GM20431 (cell line): ENCODE data around the gene HERPUD1.
"Not testable (repeated sequence)": the region's sequence is repeated elsewhere in the genome, so short reads cannot be mapped to it uniquely, and the experiment has no call there.

Source experiments
- in situ Hi-C: fragments of 300-500 bp; cut with MseI, MboI; formaldehyde crosslinking; loops from one replicate; pipeline ENCODE4 v1.15.0; 2020; ENCODE audit warnings: low sequenced_read_pairs; ENCODE audit not compliant: unreplicated experiment

The HERPUD1 gene

DNA sequence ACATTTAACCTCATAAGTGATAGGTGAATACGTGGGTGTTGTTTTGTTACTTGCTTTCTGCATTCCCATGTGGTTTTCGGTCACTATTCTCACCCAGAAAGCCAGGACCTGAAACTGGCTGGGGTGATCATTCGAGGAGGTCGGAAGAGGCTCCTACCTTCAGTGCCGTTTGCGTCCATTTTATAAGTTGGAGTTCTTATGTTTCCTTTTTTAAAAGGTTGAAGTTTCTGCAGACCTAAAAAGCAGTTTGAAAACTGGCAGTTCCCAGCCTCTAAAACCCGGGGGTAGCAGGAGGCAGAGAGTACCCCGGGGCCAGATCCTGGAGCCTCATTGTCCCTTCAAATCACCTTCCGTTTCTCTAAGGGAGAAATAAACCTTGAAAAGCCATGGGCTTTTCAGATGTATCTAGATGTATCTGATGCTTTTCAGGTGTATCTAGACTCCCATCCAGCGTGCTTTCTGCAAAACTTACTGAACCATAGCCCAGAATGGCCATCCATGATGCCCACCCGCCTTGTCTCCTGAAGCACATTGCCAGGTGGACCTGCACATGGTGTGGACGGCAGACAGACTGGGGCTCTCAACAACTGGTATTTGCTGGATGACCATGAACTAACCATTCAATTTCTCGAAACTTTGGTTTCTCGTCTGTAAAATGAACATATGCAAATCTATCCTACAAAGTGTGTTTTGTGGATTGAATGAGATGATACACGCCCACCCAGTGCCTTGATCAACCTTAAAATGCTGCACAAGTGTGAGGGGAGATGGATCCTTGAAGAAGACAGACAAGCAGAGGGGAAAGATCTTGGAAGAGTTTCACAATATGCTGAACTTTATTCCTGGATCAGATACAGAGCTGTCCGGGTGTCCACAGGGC lies 58.7 kb downstream of the HERPUD1 start:
- in situ Hi-C loops = no loop called here

DNA sequence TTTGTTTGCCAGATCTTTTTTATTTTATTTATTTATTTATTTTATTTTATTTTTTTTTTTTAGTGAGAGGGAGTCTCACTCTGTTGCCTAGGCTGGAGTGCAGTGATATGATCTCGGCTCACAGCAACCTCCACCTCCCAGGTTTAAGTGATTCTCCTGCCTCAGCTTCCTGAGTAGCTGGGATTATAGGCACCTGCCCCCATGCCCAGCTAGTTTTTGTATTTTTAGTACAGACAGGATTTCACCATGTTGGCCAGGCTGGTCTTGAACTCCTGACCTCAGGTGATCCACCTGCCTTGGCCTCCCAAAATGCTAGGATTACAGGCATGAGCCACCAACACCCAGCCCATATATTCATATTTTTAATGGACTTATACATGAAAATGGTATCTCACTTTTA lies 60.5 kb downstream of the HERPUD1 start:
- in situ Hi-C loops = not testable (repeated sequence)

GRCh38 chr16:56993204-56993603 lies 61.3 kb downstream of the HERPUD1 start:
- in situ Hi-C loops = no loop called here

DNA sequence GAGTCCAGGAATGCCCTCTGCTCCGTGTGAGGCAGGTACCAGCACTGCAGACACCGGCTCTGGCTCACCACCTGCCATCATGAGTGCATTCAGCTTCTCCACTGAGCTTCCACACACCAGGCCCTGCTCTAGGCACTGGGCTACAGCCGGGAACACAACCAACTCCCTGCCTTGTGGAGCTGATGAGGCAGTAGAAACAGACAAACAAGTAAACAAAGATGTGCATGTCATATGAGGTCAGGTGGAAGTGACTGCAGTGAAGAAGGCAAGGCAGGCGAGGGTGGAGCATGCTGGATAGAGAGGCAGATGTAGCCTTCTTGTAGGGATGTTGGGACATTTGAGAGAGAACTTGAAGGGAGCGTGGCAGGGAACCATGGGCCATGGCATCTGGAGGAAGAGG lies 62.4 kb downstream of the HERPUD1 start:
- in situ Hi-C loops = no loop called here
